NCI-H82 (cell line): Measurements from ENCODE around the gene HSFY1.
"Not testable (repeated sequence)": the region's sequence is repeated elsewhere in the genome, so short reads cannot be mapped to it uniquely, and the experiment has no call there.

Experiments used
- DNase-seq: peaks from one replicate; lab custom pipeline; 2025; lab: John Stamatoyannopoulos, UW

The HSFY1 gene

GRCh38 chrY:18546420-18546819 lies at the start of gene HSFY1:
TSS of gene HSFY1 (plus strand) at chrY:18546720. CDS start at chrY:18546788, 68 bp downstream.
- not testable (repeated sequence) for DNase-seq

- not testable (repeated sequence) for DNase-seq
These were observed 42.3 kb upstream of the HSFY1 start for GRCh38 chrY:18504266-18504665.

- DNase-seq, result not testable (repeated sequence)
These were observed 15.4 kb upstream of the HSFY1 start for GRCh38 chrY:18530995-18531655.

- DNase-seq, result not testable (repeated sequence)
These were observed 7.6 kb upstream of the HSFY1 start for GRCh38 chrY:18538952-18539351.

- not testable (repeated sequence) for DNase-seq
These were observed 6.6 kb downstream of the HSFY1 start for GRCh38 chrY:18553132-18553531.

- not testable (repeated sequence) for DNase-seq
These were observed 19.4 kb downstream of the HSFY1 start for GRCh38 chrY:18565915-18566314.
